HCT116 (cell line): ENCODE data around the gene CLEC16A.

Experiments used
- CEBPB ChIP-seq: IDR thresholded peaks from 2 replicates; pipeline ENCODE4 v1.6.1; 2012; ENCODE audit warnings: low read depth
- EZH2 ChIP-seq: fragments of 200-600 bp; sonication (generic); IDR thresholded peaks from 2 replicates; pipeline ENCODE4 v1.6.1; 2017; ENCODE audit warnings: antibody characterized with exemption, mixed run types
- JUND ChIP-seq: IDR thresholded peaks from 2 replicates; pipeline ENCODE4 v1.6.1; 2012
- POLR2A ChIP-seq: IDR thresholded peaks from 2 replicates; pipeline ENCODE4 v1.7.0; 2011; ENCODE audit warnings: borderline replicate concordance; ENCODE audit not compliant: insufficient read depth, insufficient read length; ENCODE audit errors: extremely low read depth
- POLR2AphosphoS5 ChIP-seq: IDR thresholded peaks from 2 replicates; pipeline ENCODE4 v1.6.1; 2011; ENCODE audit warnings: mild to moderate bottlenecking, low read depth, low read length, moderate library complexity
- SP1 ChIP-seq: IDR thresholded peaks from 2 replicates; pipeline ENCODE4 v1.6.1; 2012; ENCODE audit warnings: low read depth
- SRF ChIP-seq: IDR thresholded peaks from 2 replicates; pipeline ENCODE4 v1.6.1; 2012; ENCODE audit warnings: low read depth
- ZFX ChIP-seq: fragments of 450-650 bp; IDR thresholded peaks from 2 replicates; pipeline ENCODE4 v1.6.1; 2017
- TF ChIP-seq, protein P1 (sequence below), 3 experiments: fragments of 200-600 bp in 1 of 3; sonication (generic) in 1 of 3; IDR thresholded peaks in 2 of 3; conservative IDR thresholded peaks in 1 of 3; 2 replicates each; pipeline ENCODE4 v1.5.1; 2012 to 2017; ENCODE audit warnings: low read depth in 2 of 3, low read length in 2 of 3, antibody characterized with exemption in 1 of 3, borderline replicate concordance in 1 of 3, control low read depth in 1 of 3, mild to moderate bottlenecking in 1 of 3, mixed read lengths in 1 of 3, mixed run types in 1 of 3, moderate library complexity in 1 of 3; ENCODE audit not compliant: insufficient read depth in 1 of 3
- TF ChIP-seq, protein P2 (sequence below): IDR thresholded peaks from 2 replicates; pipeline ENCODE4 v1.6.1; 2012; ENCODE audit warnings: low read depth
- TF ChIP-seq, protein P3 (sequence below): IDR thresholded peaks from 2 replicates; pipeline ENCODE4 v1.6.1; 2012

DNA sequence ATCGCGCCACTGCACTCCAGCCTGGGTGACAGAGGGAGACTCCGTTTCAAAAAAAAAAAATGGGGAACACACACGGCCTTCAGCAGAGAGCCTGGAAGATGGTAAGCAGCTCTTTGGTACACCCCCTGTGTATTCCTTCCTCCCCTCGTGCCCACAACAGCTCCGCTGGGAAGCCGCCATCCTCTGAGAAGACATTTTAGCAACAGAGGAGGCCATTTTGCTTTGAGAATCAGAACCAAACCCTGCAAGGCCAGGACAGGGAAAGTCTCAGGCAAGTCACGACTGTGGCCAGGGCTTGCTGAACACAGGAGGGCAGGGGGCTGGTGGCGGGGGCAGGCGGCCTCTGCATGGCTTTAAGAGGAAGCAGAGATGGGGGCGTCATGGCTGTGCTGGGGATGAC, 265.9 kb downstream of the CLEC16A start:
- TF ChIP-seq, protein P1, sequence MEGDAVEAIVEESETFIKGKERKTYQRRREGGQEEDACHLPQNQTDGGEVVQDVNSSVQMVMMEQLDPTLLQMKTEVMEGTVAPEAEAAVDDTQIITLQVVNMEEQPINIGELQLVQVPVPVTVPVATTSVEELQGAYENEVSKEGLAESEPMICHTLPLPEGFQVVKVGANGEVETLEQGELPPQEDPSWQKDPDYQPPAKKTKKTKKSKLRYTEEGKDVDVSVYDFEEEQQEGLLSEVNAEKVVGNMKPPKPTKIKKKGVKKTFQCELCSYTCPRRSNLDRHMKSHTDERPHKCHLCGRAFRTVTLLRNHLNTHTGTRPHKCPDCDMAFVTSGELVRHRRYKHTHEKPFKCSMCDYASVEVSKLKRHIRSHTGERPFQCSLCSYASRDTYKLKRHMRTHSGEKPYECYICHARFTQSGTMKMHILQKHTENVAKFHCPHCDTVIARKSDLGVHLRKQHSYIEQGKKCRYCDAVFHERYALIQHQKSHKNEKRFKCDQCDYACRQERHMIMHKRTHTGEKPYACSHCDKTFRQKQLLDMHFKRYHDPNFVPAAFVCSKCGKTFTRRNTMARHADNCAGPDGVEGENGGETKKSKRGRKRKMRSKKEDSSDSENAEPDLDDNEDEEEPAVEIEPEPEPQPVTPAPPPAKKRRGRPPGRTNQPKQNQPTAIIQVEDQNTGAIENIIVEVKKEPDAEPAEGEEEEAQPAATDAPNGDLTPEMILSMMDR (IDR thresholded peaks at IDR 0.05 in 2 of 3, conservative IDR thresholded peaks at IDR 0.05 in 1 of 3; ENCODE audit: borderline replicate concordance in 1 of 3, insufficient read depth in 1 of 3, low read depth in 2 of 3, low read length in 2 of 3), result no peak
- TF ChIP-seq CEBPB (no peak), ZFX (no peak), POLR2A (no peak), SP1 (no peak), SRF (no peak), POLR2AphosphoS5 (no peak), JUND (no peak), EZH2 (no peak)
- TF ChIP-seq, protein P2, sequence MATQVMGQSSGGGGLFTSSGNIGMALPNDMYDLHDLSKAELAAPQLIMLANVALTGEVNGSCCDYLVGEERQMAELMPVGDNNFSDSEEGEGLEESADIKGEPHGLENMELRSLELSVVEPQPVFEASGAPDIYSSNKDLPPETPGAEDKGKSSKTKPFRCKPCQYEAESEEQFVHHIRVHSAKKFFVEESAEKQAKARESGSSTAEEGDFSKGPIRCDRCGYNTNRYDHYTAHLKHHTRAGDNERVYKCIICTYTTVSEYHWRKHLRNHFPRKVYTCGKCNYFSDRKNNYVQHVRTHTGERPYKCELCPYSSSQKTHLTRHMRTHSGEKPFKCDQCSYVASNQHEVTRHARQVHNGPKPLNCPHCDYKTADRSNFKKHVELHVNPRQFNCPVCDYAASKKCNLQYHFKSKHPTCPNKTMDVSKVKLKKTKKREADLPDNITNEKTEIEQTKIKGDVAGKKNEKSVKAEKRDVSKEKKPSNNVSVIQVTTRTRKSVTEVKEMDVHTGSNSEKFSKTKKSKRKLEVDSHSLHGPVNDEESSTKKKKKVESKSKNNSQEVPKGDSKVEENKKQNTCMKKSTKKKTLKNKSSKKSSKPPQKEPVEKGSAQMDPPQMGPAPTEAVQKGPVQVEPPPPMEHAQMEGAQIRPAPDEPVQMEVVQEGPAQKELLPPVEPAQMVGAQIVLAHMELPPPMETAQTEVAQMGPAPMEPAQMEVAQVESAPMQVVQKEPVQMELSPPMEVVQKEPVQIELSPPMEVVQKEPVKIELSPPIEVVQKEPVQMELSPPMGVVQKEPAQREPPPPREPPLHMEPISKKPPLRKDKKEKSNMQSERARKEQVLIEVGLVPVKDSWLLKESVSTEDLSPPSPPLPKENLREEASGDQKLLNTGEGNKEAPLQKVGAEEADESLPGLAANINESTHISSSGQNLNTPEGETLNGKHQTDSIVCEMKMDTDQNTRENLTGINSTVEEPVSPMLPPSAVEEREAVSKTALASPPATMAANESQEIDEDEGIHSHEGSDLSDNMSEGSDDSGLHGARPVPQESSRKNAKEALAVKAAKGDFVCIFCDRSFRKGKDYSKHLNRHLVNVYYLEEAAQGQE, result no peak
- TF ChIP-seq, protein P3, sequence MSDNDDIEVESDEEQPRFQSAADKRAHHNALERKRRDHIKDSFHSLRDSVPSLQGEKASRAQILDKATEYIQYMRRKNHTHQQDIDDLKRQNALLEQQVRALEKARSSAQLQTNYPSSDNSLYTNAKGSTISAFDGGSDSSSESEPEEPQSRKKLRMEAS, result no peak
